ENCODE measurements around the gene TMEM120A. TPM values are rescaled to one million over a fixed set of nuclear protein-coding genes. Genes with fewer than 3 reads are reported as not detected.
"Not testable (repeated sequence)": the region's sequence is repeated elsewhere in the genome, so short reads cannot be mapped to it uniquely, and the experiment has no call there.

Gene TMEM120A
- total and polyA plus RNA-seq, 7 donors: 18.3 to 88.2 (median 49.0) TPM

DNA sequence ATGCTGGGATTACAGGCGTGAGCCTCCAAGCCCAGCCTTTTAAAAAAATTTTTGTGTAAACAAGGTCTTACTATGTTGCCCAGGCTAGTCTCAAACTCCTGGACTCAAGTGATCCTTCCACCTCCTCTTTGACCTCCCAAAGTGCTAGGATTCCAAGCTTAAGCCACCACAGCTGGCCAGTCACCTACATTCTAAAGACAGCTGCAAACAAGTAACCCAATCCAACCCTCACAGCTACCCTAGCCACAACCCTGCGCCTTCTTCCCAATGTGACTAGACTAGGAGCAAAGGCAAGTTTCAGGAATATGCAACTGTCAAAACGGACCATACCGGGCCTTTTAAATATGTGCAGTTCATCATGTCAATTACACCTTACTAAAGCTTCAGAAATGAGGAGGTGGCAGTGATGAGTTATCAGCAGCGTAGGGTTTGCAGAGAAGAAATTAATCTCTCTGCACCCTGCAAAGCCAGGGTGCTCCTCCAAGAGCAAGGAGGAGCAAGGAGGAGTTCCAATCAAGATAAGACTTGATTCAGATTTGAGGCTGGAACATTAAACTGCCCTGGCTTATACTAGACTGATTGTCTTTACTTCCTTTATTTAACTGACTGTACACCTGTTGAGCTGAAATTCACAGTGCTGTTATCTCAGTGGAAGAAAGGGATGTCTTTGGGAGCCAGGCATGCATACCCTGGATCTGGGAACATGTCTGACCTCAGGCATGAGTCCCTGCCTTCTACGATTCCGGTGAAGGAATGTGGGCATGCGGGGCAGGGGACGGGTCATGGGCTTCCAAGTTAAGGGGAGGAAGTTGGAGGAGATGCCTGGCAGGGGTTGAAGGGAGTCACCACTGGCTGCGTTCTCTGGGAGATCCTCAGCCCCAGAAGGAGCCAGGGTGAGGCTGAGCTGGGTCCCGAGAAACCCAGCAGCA, 15.5 kb upstream of the TMEM120A start:
- no peak overlapping the region for H3K4me3 ChIP-seq
- no peaks in the 10 kb centered on the region for H3K36me3 ChIP-seq
- peak overlapping the region in 1 of 4 donors; percentile 70 for H3K27ac ChIP-seq
- intact Hi-C loops (cut with DNase I): no loop called here
- TF ChIP-seq POLR2A (IDR thresholded peaks at IDR 0.05) (no peak), POLR2AphosphoS5 (IDR thresholded peaks at IDR 0.05) (no peak), EP300 (IDR thresholded peaks at IDR 0.05) (no peak)
- TF ChIP-seq, protein P1, sequence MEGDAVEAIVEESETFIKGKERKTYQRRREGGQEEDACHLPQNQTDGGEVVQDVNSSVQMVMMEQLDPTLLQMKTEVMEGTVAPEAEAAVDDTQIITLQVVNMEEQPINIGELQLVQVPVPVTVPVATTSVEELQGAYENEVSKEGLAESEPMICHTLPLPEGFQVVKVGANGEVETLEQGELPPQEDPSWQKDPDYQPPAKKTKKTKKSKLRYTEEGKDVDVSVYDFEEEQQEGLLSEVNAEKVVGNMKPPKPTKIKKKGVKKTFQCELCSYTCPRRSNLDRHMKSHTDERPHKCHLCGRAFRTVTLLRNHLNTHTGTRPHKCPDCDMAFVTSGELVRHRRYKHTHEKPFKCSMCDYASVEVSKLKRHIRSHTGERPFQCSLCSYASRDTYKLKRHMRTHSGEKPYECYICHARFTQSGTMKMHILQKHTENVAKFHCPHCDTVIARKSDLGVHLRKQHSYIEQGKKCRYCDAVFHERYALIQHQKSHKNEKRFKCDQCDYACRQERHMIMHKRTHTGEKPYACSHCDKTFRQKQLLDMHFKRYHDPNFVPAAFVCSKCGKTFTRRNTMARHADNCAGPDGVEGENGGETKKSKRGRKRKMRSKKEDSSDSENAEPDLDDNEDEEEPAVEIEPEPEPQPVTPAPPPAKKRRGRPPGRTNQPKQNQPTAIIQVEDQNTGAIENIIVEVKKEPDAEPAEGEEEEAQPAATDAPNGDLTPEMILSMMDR (IDR thresholded peaks at IDR 0.05): no peak
- peak; percentile 42 for DNase-seq
- H3K4me1 ChIP-seq: peaks cover 0 to 16% (median 13%) of the 10 kb centered on the region in 4 donors
- 92 to 95% methylated on average over 11 of the region's 11 CpGs for WGBS, 2 donors
- no peaks in the 10 kb centered on the region for H3K9me3 ChIP-seq
- no peaks in the 10 kb centered on the region for H3K27me3 ChIP-seq

DNA sequence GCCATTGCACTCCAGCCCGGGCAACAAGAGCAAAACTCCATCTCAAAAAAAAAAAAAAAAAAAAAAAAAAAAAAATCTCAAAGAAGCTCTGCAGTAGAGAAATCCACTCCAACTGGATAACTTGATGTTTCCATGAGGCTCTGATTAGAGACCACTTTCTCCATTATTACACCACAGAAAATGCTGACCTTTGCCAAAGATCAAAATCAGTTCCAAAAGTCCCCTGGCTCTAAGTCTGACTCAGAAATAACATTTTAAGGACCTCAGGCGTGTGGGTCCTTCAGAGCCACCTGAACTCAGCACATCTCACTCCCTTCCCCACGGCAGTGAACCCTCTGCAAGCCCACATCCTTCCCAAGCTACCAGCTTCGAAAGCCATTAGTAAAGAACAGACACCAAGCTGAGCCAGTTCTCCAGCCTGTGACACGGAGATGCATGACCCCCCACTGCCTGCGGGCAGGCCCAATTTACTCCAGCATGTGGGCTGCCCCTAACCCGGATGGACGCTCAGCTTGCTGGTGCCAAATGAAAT, 13.8 kb upstream of the TMEM120A start:
- Histone ChIP-seq H3K27me3 (no peaks in the 10 kb centered on the region), H3K9me3 (no peaks in the 10 kb centered on the region), H3K4me1 (peaks cover 0 to 16% (median 13%) of the 10 kb centered on the region in 4 donors), H3K4me3 (no peak overlapping the region), H3K36me3 (peaks cover 0 to 12% (median 7%) of the 10 kb centered on the region in 4 donors), H3K27ac (no peak overlapping the region)
- intact Hi-C loops (cut with DNase I): no loop called here
- DNase-seq: peak; percentile 42
- TF ChIP-seq POLR2A (IDR thresholded peaks at IDR 0.05): no peak
- TF ChIP-seq, protein P1 (IDR thresholded peaks at IDR 0.05): no peak
- no peak for TF ChIP-seq POLR2AphosphoS5 (IDR thresholded peaks at IDR 0.05)
- 63 to 84% methylated on average over 8 of the region's 8 CpGs for WGBS, 2 donors

DNA sequence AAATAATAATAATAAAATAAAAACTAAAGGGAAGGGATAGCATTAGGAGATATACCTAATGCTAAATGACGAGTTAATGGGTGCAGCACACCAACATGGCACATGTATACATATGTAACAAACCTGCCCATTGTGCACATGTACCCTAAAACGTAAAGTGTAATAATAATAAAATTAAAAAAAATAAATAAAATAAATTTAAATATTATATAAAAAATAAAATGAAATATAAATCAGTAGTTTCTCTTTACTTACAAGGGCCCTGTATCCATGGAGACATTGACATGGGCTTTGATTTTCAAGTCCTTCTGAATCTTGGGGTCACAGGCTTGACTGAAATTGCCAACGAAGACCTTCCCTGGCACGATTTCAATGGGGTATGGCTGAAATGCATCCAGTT, 10.6 kb upstream of the TMEM120A start:
- H3K36me3 ChIP-seq: peaks cover 0 to 27% (median 13%) of the 10 kb centered on the region in 4 donors
- intact Hi-C loops (cut with DNase I): not testable (repeated sequence)

GRCh38 chr7:76003351-76003750, 9.0 kb upstream of the TMEM120A start:
- 95 to 97% methylated on average over 10 of the region's 10 CpGs for WGBS, 2 donors
- intact Hi-C loops (cut with DNase I): no loop called here
- Histone ChIP-seq H3K27ac (no peak overlapping the region), H3K9me3 (no peaks in the 10 kb centered on the region), H3K4me3 (no peak overlapping the region), H3K36me3 (peaks cover 0 to 27% (median 13%) of the 10 kb centered on the region in 4 donors), H3K27me3 (no peaks in the 10 kb centered on the region), H3K4me1 (no peaks in the 10 kb centered on the region)
- TF ChIP-seq POLR2AphosphoS5 (IDR thresholded peaks at IDR 0.05): no peak
- TF ChIP-seq, protein P1 (IDR thresholded peaks at IDR 0.05): no peak
- no peak for TF ChIP-seq EP300 (IDR thresholded peaks at IDR 0.05)
- no peak for TF ChIP-seq POLR2A (IDR thresholded peaks at IDR 0.05)
- DNase-seq: peak; percentile 15

More for the DNA sequence above, 10.6 kb upstream of the TMEM120A start:
- not testable (repeated sequence) for H3K27me3 ChIP-seq, H3K4me3 ChIP-seq, DNase-seq, H3K9me3 ChIP-seq, H3K27ac ChIP-seq, H3K4me1 ChIP-seq
- WGBS, 2 donors: 82 to 93% methylated on average over 4 of the region's 4 CpGs

- Histone ChIP-seq H3K36me3 (peaks cover 0 to 27% (median 13%) of the 10 kb centered on the region in 4 donors), H3K9me3 (no peaks in the 10 kb centered on the region), H3K27me3 (no peaks in the 10 kb centered on the region), H3K4me1 (no peaks in the 10 kb centered on the region), H3K27ac (no peak overlapping the region), H3K4me3 (no peak overlapping the region)
- TF ChIP-seq POLR2A (IDR thresholded peaks at IDR 0.05) (no peak), EP300 (IDR thresholded peaks at IDR 0.05) (no peak), POLR2AphosphoS5 (IDR thresholded peaks at IDR 0.05) (no peak)
- TF ChIP-seq, protein P1 (IDR thresholded peaks at IDR 0.05): no peak
- no peak for DNase-seq
- 96 to 99% methylated on average over 3 of the region's 3 CpGs for WGBS, 2 donors
- intact Hi-C loops (cut with DNase I): no loop called here
Observed at GRCh38 chr7:76002822-76003221, 8.4 kb upstream of the TMEM120A start.
